ENCODE data around the gene ZFP28. TPM values are rescaled to one million over a fixed set of nuclear protein-coding genes. Genes with fewer than 3 reads are reported as not detected.

Gene ZFP28
- total and polyA plus RNA-seq, 4 donors = 0.47 to 1.3 (median 0.82) TPM

DNA sequence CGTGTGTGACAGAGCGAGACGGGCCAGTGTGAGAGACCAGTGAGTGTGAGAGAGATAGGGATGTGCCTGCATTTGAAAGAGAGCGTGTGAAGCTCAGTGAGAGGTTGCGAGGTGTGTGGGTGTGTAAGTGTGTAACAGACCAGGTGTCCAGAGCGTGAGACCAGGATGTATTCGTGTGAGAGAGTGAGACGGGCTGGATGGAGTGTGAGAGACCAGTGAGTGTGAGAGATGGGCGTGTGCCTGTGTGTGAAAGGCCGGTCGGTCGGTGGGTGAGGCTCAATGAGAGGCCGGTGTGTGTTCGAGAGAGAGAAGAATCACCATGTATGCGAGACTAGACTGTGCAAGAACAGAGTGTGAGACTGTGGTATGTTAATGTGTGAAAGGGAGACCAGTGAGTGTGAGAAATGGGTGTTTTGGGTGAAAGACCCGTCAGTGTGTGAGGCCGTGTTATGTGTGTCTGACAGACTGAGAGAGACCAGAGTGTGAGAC lies 30.4 kb upstream of the ZFP28 start:
- Histone ChIP-seq H3K9ac (ENCODE audit: low read depth in 1 of 2, low read length in 2 of 2) (no peak overlapping the region), H3K27me3 (ENCODE audit: control insufficient read depth in 4 of 4, insufficient read depth in 4 of 4, low read length in 3 of 4) (no peaks in the 10 kb centered on the region), H3K4me1 (ENCODE audit: control insufficient read depth in 4 of 4, insufficient read depth in 4 of 4, low read length in 3 of 4) (peaks cover 0 to 10% (median 6%) of the 10 kb centered on the region in 4 donors), H3K36me3 (ENCODE audit: control insufficient read depth in 4 of 4, insufficient read depth in 3 of 4, low read depth in 1 of 4, low read length in 3 of 4) (peaks cover 0 to 4% (median 1%) of the 10 kb centered on the region in 4 donors), H3K27ac (ENCODE audit: low read depth in 1 of 2, low read length in 2 of 2) (peak overlapping the region; percentile 80 to 86), H3K9me3 (ENCODE audit: control insufficient read depth in 4 of 4, low read length in 3 of 4) (peaks cover 12 to 62% (median 23%) of the 10 kb centered on the region in 4 donors), H3K4me3 (ENCODE audit: low read depth in 1 of 3, low read length in 3 of 3) (peak overlapping the region; percentile 38 to 71 (median 44))
- 7% methylated on average over 17 of the region's 17 CpGs for WGBS
- TF ChIP-seq YY1 (IDR thresholded peaks at IDR 0.05) (no peak), RXRA (IDR thresholded peaks at IDR 0.05) (no peak), NR2F2 (IDR thresholded peaks at IDR 0.05) (no peak), HNF4A (conservative IDR thresholded peaks at IDR 0.05) (no peak), HNF4G (IDR thresholded peaks at IDR 0.05) (no peak), SP1 (IDR thresholded peaks at IDR 0.05) (no peak), FOXA1 (IDR thresholded peaks at IDR 0.05) (no peak), EGR1 (IDR thresholded peaks at IDR 0.05; ENCODE audit: low read depth in 2 of 2) (no peak)
- TF ChIP-seq, protein P1, sequence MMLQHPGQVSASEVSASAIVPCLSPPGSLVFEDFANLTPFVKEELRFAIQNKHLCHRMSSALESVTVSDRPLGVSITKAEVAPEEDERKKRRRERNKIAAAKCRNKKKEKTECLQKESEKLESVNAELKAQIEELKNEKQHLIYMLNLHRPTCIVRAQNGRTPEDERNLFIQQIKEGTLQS (IDR thresholded peaks at IDR 0.05) = no peak
- TF ChIP-seq, protein P2, sequence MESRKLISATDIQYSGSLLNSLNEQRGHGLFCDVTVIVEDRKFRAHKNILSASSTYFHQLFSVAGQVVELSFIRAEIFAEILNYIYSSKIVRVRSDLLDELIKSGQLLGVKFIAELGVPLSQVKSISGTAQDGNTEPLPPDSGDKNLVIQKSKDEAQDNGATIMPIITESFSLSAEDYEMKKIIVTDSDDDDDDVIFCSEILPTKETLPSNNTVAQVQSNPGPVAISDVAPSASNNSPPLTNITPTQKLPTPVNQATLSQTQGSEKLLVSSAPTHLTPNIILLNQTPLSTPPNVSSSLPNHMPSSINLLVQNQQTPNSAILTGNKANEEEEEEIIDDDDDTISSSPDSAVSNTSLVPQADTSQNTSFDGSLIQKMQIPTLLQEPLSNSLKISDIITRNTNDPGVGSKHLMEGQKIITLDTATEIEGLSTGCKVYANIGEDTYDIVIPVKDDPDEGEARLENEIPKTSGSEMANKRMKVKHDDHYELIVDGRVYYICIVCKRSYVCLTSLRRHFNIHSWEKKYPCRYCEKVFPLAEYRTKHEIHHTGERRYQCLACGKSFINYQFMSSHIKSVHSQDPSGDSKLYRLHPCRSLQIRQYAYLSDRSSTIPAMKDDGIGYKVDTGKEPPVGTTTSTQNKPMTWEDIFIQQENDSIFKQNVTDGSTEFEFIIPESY (IDR thresholded peaks at IDR 0.05) = no peak
- TF ChIP-seq, protein P3, sequence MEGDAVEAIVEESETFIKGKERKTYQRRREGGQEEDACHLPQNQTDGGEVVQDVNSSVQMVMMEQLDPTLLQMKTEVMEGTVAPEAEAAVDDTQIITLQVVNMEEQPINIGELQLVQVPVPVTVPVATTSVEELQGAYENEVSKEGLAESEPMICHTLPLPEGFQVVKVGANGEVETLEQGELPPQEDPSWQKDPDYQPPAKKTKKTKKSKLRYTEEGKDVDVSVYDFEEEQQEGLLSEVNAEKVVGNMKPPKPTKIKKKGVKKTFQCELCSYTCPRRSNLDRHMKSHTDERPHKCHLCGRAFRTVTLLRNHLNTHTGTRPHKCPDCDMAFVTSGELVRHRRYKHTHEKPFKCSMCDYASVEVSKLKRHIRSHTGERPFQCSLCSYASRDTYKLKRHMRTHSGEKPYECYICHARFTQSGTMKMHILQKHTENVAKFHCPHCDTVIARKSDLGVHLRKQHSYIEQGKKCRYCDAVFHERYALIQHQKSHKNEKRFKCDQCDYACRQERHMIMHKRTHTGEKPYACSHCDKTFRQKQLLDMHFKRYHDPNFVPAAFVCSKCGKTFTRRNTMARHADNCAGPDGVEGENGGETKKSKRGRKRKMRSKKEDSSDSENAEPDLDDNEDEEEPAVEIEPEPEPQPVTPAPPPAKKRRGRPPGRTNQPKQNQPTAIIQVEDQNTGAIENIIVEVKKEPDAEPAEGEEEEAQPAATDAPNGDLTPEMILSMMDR (IDR thresholded peaks at IDR 0.05; ENCODE audit: low read depth, low read length, missing input control) = no peak
- DNase-seq (ENCODE audit: low spot score) = no peak

DNA sequence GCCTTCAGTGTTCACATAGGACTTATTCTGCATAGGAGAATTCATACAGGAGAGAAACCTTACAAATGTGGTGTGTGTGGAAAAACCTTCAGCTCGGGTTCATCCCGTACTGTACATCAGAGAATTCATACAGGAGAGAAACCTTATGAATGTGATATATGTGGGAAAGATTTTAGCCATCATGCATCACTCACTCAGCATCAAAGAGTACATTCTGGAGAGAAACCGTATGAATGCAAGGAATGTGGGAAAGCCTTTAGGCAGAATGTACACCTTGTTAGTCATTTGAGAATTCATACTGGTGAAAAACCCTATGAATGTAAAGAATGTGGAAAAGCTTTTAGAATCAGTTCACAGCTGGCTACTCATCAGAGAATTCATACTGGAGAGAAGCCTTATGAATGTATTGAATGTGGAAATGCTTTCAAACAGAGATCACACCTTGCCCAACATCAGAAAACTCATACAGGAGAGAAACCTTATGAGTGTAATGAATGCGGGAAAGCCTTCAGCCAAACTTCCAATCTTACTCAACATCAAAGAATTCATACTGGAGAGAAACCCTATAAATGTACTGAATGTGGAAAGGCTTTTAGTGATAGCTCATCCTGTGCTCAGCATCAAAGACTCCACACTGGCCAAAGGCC lies 13.4 kb upstream of the ZFP28 start:
- H3K36me3 ChIP-seq (ENCODE audit: control insufficient read depth in 4 of 4, insufficient read depth in 3 of 4, low read depth in 1 of 4, low read length in 3 of 4) = peaks cover 6 to 22% (median 17%) of the 10 kb centered on the region in 4 donors
- H3K9ac ChIP-seq (ENCODE audit: low read depth in 1 of 2, low read length in 2 of 2) = no peak overlapping the region
- peak overlapping the region in 2 of 3 donors; percentile 57 to 58 for H3K4me3 ChIP-seq (ENCODE audit: low read depth in 1 of 3, low read length in 3 of 3)
- H3K27me3 ChIP-seq (ENCODE audit: control insufficient read depth in 4 of 4, insufficient read depth in 4 of 4, low read length in 3 of 4) = no peaks in the 10 kb centered on the region
- H3K27ac ChIP-seq (ENCODE audit: low read depth in 1 of 2, low read length in 2 of 2) = no peak overlapping the region
- no peaks in the 10 kb centered on the region for H3K4me1 ChIP-seq (ENCODE audit: control insufficient read depth in 4 of 4, insufficient read depth in 4 of 4, low read length in 3 of 4)
- 80% methylated on average over 4 of the region's 4 CpGs for WGBS
- peaks cover 56 to 85% (median 71%) of the 10 kb centered on the region in 4 donors for H3K9me3 ChIP-seq (ENCODE audit: control insufficient read depth in 4 of 4, low read length in 3 of 4)
- DNase-seq (ENCODE audit: low spot score) = no peak
- TF ChIP-seq, protein P1 (IDR thresholded peaks at IDR 0.05) = no peak
- TF ChIP-seq FOXA1 (IDR thresholded peaks at IDR 0.05) (no peak), GABPA (IDR thresholded peaks at IDR 0.05 in 1 of 2, conservative IDR thresholded peaks at IDR 0.05 in 1 of 2) (no peak), NR2F2 (IDR thresholded peaks at IDR 0.05) (no peak), TAF1 (conservative IDR thresholded peaks at IDR 0.05) (no peak), JUND (IDR thresholded peaks at IDR 0.05) (no peak), SP1 (IDR thresholded peaks at IDR 0.05) (no peak), RXRA (IDR thresholded peaks at IDR 0.05) (no peak), YY1 (IDR thresholded peaks at IDR 0.05) (no peak), HNF4A (conservative IDR thresholded peaks at IDR 0.05) (no peak), RAD21 (IDR thresholded peaks at IDR 0.05) (no peak)
- TF ChIP-seq, protein P2 (IDR thresholded peaks at IDR 0.05) = no peak
- TF ChIP-seq, protein P4, sequence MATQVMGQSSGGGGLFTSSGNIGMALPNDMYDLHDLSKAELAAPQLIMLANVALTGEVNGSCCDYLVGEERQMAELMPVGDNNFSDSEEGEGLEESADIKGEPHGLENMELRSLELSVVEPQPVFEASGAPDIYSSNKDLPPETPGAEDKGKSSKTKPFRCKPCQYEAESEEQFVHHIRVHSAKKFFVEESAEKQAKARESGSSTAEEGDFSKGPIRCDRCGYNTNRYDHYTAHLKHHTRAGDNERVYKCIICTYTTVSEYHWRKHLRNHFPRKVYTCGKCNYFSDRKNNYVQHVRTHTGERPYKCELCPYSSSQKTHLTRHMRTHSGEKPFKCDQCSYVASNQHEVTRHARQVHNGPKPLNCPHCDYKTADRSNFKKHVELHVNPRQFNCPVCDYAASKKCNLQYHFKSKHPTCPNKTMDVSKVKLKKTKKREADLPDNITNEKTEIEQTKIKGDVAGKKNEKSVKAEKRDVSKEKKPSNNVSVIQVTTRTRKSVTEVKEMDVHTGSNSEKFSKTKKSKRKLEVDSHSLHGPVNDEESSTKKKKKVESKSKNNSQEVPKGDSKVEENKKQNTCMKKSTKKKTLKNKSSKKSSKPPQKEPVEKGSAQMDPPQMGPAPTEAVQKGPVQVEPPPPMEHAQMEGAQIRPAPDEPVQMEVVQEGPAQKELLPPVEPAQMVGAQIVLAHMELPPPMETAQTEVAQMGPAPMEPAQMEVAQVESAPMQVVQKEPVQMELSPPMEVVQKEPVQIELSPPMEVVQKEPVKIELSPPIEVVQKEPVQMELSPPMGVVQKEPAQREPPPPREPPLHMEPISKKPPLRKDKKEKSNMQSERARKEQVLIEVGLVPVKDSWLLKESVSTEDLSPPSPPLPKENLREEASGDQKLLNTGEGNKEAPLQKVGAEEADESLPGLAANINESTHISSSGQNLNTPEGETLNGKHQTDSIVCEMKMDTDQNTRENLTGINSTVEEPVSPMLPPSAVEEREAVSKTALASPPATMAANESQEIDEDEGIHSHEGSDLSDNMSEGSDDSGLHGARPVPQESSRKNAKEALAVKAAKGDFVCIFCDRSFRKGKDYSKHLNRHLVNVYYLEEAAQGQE (IDR thresholded peaks at IDR 0.05) = no peak
- TF ChIP-seq, protein P5, sequence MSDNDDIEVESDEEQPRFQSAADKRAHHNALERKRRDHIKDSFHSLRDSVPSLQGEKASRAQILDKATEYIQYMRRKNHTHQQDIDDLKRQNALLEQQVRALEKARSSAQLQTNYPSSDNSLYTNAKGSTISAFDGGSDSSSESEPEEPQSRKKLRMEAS (IDR thresholded peaks at IDR 0.05) = no peak
- TF ChIP-seq, protein P3 (IDR thresholded peaks at IDR 0.05; ENCODE audit: low read depth, low read length, missing input control) = no peak

Measured in liver (tissue), 9 donors.